ENCODE results near the gene ANO2.
A peak's percentile ranks its signal among the peaks of the same experiment; 100 is the strongest.

The ANO2 gene

DNA sequence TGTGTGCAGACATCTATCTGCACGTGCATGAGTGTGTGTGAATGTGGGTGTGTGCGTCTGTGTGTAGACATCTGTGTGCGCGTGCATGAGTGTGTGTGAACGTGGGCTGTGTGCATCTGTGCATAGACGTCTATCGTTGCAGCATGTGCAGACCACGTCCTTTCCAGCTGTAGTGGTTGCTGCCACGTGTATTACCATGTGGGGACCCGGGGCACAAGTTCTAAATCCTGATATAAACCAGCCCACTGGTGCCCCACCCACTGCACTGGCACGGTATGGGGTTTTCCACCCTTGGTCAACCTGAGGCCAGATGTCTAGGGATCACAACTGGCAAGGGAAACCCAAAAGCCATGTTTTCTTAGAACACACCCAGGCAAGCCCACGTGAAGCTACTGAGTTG, 197.0 kb downstream of the ANO2 start:
- TF ChIP-seq CTCF (IDR thresholded peaks at IDR 0.05; ENCODE audit: insufficient read depth, low read depth, low read length, missing control alignments) = no peak

GRCh38 chr12:5746917-5747316, 198.1 kb downstream of the ANO2 start:
- no peak overlapping the region for H3K4me3 ChIP-seq (ENCODE audit: low read depth, low read length)
- no peak for DNase-seq (ENCODE audit: low read depth)
- no peak for TF ChIP-seq CTCF (IDR thresholded peaks at IDR 0.05; ENCODE audit: insufficient read depth, low read depth, low read length, missing control alignments)

More for the DNA sequence above, 197.0 kb downstream of the ANO2 start:
- no peak for DNase-seq (ENCODE audit: low read depth)
- no peak overlapping the region for H3K4me3 ChIP-seq (ENCODE audit: low read depth, low read length)

DNA sequence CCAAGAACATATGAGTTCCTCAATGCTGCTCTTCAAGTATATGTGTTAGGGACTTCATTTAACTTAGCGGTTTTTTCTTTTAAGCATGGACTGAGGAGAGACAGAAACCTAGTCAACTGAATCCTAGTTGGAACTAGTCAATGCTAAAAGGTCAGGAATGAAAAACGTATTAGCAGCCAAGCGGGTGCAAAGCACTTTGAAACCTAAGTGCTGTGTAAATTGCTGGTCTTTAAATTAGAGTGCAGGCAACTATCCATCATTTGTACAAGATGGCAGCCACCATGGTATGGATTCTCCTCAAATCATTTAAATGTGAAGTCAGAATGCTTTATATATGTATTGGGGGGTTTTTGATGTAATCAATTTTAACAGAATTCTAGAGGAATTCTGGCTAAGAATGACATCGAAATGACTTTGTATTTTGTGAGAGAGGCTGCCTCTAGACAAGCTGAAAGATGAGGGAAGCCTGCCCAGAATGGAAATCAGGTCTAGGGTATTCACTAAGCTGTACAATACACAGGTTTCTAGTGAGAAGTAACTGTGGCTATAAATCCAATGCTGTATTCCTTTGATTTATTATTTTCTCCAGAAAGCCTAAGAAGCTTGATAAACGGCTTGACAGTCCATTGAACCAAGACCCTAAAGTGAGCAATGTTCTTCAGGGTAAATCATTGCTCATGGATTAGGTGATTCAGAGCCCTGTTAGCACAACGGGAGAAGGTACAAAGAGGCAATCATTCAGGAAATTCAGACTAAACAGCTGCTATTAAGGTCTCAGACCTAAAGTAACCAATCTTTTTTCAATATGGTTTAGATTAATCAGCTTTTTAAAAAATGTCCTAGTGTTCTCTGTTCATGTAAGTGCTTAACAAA, 198.8 kb downstream of the ANO2 start:
- H3K4me3 ChIP-seq (ENCODE audit: low read depth, low read length) = no peak overlapping the region
- DNase-seq (ENCODE audit: low read depth) = no peak
- no peak for TF ChIP-seq CTCF (IDR thresholded peaks at IDR 0.05; ENCODE audit: insufficient read depth, low read depth, low read length, missing control alignments)

GRCh38 chr12:5745251-5745888, 199.7 kb downstream of the ANO2 start:
- DNase-seq (ENCODE audit: low read depth) = peak; percentile 64
- peak; percentile 87 for TF ChIP-seq CTCF (IDR thresholded peaks at IDR 0.05; ENCODE audit: insufficient read depth, low read depth, low read length, missing control alignments)
- no peak overlapping the region for H3K4me3 ChIP-seq (ENCODE audit: low read depth, low read length)

DNA sequence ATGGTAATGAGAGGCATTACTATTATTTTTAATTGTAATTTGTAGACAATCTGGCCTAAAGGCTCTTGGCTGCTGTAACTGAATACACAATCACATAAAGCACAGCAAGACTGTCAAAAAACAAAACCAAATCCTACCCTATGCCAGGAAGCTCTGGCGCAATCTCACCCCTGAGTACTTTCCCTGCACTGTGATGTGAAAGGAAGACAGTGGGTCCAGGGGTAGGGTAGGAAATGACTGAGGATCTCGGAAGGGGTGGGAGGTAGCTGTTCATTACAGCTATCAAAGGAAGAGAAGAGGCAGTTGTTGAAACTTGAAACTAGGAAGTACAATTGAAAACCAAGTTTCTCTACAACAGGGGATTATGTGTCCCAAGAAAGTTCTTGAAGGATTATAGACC, 202.8 kb downstream of the ANO2 start:
- DNase-seq (ENCODE audit: low read depth) = no peak
- no peak overlapping the region for H3K4me3 ChIP-seq (ENCODE audit: low read depth, low read length)
- no peak for TF ChIP-seq CTCF (IDR thresholded peaks at IDR 0.05; ENCODE audit: insufficient read depth, low read depth, low read length, missing control alignments)

GRCh38 chr12:5739917-5740316, 205.1 kb downstream of the ANO2 start:
- no peak for TF ChIP-seq CTCF (IDR thresholded peaks at IDR 0.05; ENCODE audit: insufficient read depth, low read depth, low read length, missing control alignments)
- no peak for DNase-seq (ENCODE audit: low read depth)
- H3K4me3 ChIP-seq (ENCODE audit: low read depth, low read length) = no peak overlapping the region

All from GM12865 (cell line).